Ovary (tissue), 9 donors: Measurements from ENCODE around the gene CCSER2. TPM values are rescaled to one million over a fixed set of nuclear protein-coding genes. Genes with fewer than 3 reads are reported as not detected.

Experiments used
- DNase-seq, 5 donors: peaks; one replicate each; pipeline ENCODE4 v3.0.0-alpha.2; 2019 to 2020
- H3K27ac ChIP-seq, 2 donors: fragments of 200-600 bp; one replicate each; pipeline versions ENCODE4 v1.5.1 to v1.8.0; 2019 to 2022
- H3K27me3 ChIP-seq: fragments of 200-600 bp; one replicate; pipeline ENCODE4 v1.8.0; 2022
- H3K36me3 ChIP-seq: fragments of 200-600 bp; sonication (generic); one replicate; pipeline ENCODE4 v1.5.1; 2019
- H3K4me1 ChIP-seq: one replicate; pipeline ENCODE4 v1.8.1; 2013; ENCODE audit warnings: mild to moderate bottlenecking, moderate library complexity; ENCODE audit not compliant: insufficient read depth
- H3K4me3 ChIP-seq: fragments of 200-600 bp; sonication (generic); one replicate; pipeline ENCODE4 v1.5.1; 2017
- H3K9me3 ChIP-seq, 2 donors: fragments of 200-600 bp in 1 of 2; sonication (generic) in 1 of 2; one replicate each; pipeline versions ENCODE4 v1.5.1 to v1.8.1; 2013 to 2019; ENCODE audit warnings: mild to moderate bottlenecking in 1 of 2, moderate library complexity in 1 of 2
- CTCF ChIP-seq, 3 donors: fragments of 450-650 bp in 2 of 3; fragments of 200-600 bp in 1 of 3; IDR thresholded peaks; one replicate each; pipeline versions ENCODE4 v1.5.1 to v1.8.0; 2016 to 2022; ENCODE audit warnings: antibody characterized with exemption in 3 of 3, mild to moderate bottlenecking in 1 of 3
- EP300 ChIP-seq: sonication (generic); formaldehyde crosslinking; IDR thresholded peaks from one replicate; pipeline ENCODE4 v1.6.1; 2017; ENCODE audit warnings: antibody characterized with exemption
- POLR2A ChIP-seq: fragments of 450-650 bp; IDR thresholded peaks from one replicate; pipeline ENCODE4 v1.6.1; 2017; ENCODE audit warnings: antibody characterized with exemption, mild to moderate bottlenecking, moderate library complexity
- WGBS, 3 donors: extraction: QIAGEN DNeasy Blood & Tissue Kit in 1 of 3; methylation state at CpG; one replicate each; pipeline versions ENCODE4 v1.1.5 to v1.1.7; 2013 to 2017; 5-methylcytosine and 5-hydroxymethylcytosine counted together
- intact Hi-C, 4 donors: fragments of 100-400 bp; cut with DNase I; formaldehyde crosslinking; loops; one replicate each; pipeline versions ENCODE4 v1.11.0 to v1.15.1; 2022 to 2023
- polyA plus RNA-seq, 2 donors: library from polyadenylated mRNA; stranded (reverse); fragments of 200-250 nt in 1 of 2; fragments of 350-450 nt in 1 of 2; fragmentation: Illumina TruSeq in 1 of 2; extraction: RNeasy Lipid Tissue Mini Kit (QIAGEN cat#74804) in 1 of 2; gene quantifications; one replicate each; pipeline ENCODE4 v1.2.3, GENCODE V29; 2013 to 2014
- total RNA-seq, 7 donors: library from RNA; depleted of rRNA in 2 of 7; stranded (reverse); fragments of >200 nt in 2 of 7; fragmentation: NEBNext Ultra II Directional in 3 of 7; extraction: Animal tissue kit (Norgen Biotek cat#: 25700) in 3 of 7; gene quantifications; one replicate each; pipeline versions ENCODE4 v1.1.0 to v1.2.4, GENCODE V29; 2016 to 2023
- donor health status: DM: no; HTN: no; CAD: no; lungs with moderate emphysema.
- donor health status: DM: no; HTN: no; CAD: no.
- donor health status: Bipolar disorder and iron deficiency.
- donor health status: DM: yes; HTN: yes; CAD: no.
- donor health status: DM: no; HTN: no; CAD: no.
- donor health status: DM: yes; HTN: yes; CAD: no.

Gene CCSER2
- total and polyA plus RNA-seq, 9 donors: 12.2 to 86.3 (median 50.7) TPM

GRCh38 chr10:84298057-84298456 is 30.3 kb upstream of the CCSER2 start:
- H3K9me3 ChIP-seq: no peaks in the 10 kb centered on the region
- 79 to 83% (median 79%) methylated on average over 3 of the region's 3 CpGs for WGBS, 3 donors
- H3K27ac ChIP-seq: no peak overlapping the region
- H3K36me3 ChIP-seq: no peaks in the 10 kb centered on the region
- no peaks in the 10 kb centered on the region for H3K4me1 ChIP-seq
- no peak for DNase-seq
- no peaks in the 10 kb centered on the region for H3K27me3 ChIP-seq
- no peak overlapping the region for H3K4me3 ChIP-seq
- no peak for TF ChIP-seq EP300
- TF ChIP-seq CTCF (IDR thresholded peaks at IDR 0.05): no peak
- TF ChIP-seq POLR2A: no peak
- intact Hi-C loops: no loop called here

GRCh38 chr10:84302223-84302622 is 26.2 kb upstream of the CCSER2 start:
- intact Hi-C loops: no loop called here
- Histone ChIP-seq H3K27ac (no peak overlapping the region), H3K4me1 (no peaks in the 10 kb centered on the region), H3K27me3 (no peaks in the 10 kb centered on the region), H3K4me3 (no peak overlapping the region), H3K9me3 (no peaks in the 10 kb centered on the region), H3K36me3 (no peaks in the 10 kb centered on the region)
- WGBS, 3 donors: 55 to 63% (median 61%) methylated on average over 2 of the region's 2 CpGs
- no peak for DNase-seq
- TF ChIP-seq CTCF (IDR thresholded peaks at IDR 0.05): no peak
- TF ChIP-seq EP300: no peak
- no peak for TF ChIP-seq POLR2A

GRCh38 chr10:84306751-84307384 is 21.5 kb upstream of the CCSER2 start:
- DNase-seq: no peak
- H3K4me1 ChIP-seq: no peaks in the 10 kb centered on the region
- H3K9me3 ChIP-seq: no peaks in the 10 kb centered on the region
- H3K4me3 ChIP-seq: no peak overlapping the region
- WGBS, 3 donors: 76 to 81% (median 79%) methylated on average over 4 of the region's 4 CpGs
- intact Hi-C loops: no loop called here
- H3K27ac ChIP-seq: no peak overlapping the region
- no peaks in the 10 kb centered on the region for H3K27me3 ChIP-seq
- no peaks in the 10 kb centered on the region for H3K36me3 ChIP-seq
- TF ChIP-seq EP300 (no peak), CTCF (IDR thresholded peaks at IDR 0.05) (no peak), POLR2A (no peak)

GRCh38 chr10:84308021-84308420 is 20.4 kb upstream of the CCSER2 start:
- Histone ChIP-seq H3K9me3 (no peaks in the 10 kb centered on the region), H3K4me3 (no peak overlapping the region), H3K36me3 (no peaks in the 10 kb centered on the region), H3K27ac (no peak overlapping the region), H3K27me3 (no peaks in the 10 kb centered on the region), H3K4me1 (no peaks in the 10 kb centered on the region)
- TF ChIP-seq POLR2A (no peak), EP300 (no peak), CTCF (IDR thresholded peaks at IDR 0.05) (no peak)
- WGBS, 3 donors: 16 to 36% (median 20%) methylated on average over 1 of the region's 1 CpG
- DNase-seq: no peak
- intact Hi-C loops: no loop called here
